DOHH2 (cell line): ENCODE measurements around the gene SIX3.

Source experiments
- H3F3A ChIP-seq: fragments of 200-600 bp; sonication (generic), shearing (Covaris generic); 2 replicates; pipeline ENCODE4 v1.6.0; 2016; ENCODE audit warnings: antibody characterized with exemption, mild to moderate bottlenecking; ENCODE audit not compliant: control insufficient read depth, insufficient read depth
- H3K27ac ChIP-seq: fragments of 200-600 bp; sonication (generic); 2 replicates; pipeline ENCODE4 v1.5.1; 2014; ENCODE audit warnings: low read depth, mild to moderate bottlenecking, low read length, moderate library complexity
- H3K27me3 ChIP-seq: fragments of 200-600 bp; sonication (generic); 2 replicates; pipeline ENCODE4 v1.6.1; 2014; ENCODE audit warnings: mild to moderate bottlenecking, low read length, mixed read lengths; ENCODE audit not compliant: control insufficient read depth
- H3K36me3 ChIP-seq: fragments of 200-600 bp; sonication (generic); 2 replicates; pipeline ENCODE4 v1.6.1; 2014; ENCODE audit warnings: mild to moderate bottlenecking, low read length, moderate library complexity, mixed read lengths; ENCODE audit not compliant: control insufficient read depth
- H3K4me1 ChIP-seq: fragments of 200-600 bp; sonication (generic); 2 replicates; pipeline ENCODE4 v1.6.1; 2014; ENCODE audit warnings: mild to moderate bottlenecking, low read length, mixed read lengths; ENCODE audit not compliant: control insufficient read depth
- H3K4me2 ChIP-seq: fragments of 200-600 bp; sonication (generic); 2 replicates; pipeline ENCODE4 v1.6.0; 2014; ENCODE audit warnings: mild to moderate bottlenecking, low read length, moderate library complexity
- H3K4me3 ChIP-seq: fragments of 200-600 bp; sonication (generic); 2 replicates; pipeline ENCODE4 v1.5.1; 2014; ENCODE audit warnings: mild to moderate bottlenecking, low read length, mixed read lengths
- H3K79me2 ChIP-seq: fragments of 200-600 bp; sonication (generic); 2 replicates; pipeline ENCODE4 v1.6.1; 2014; ENCODE audit warnings: mild to moderate bottlenecking, low read length, mixed read lengths; ENCODE audit not compliant: control insufficient read depth
- H3K9me2 ChIP-seq: fragments of 200-600 bp; sonication (generic); replicated peaks from 2 replicates; pipeline ENCODE4 v1.6.1; 2014; ENCODE audit warnings: mild to moderate bottlenecking, low read length, mixed read lengths; ENCODE audit not compliant: control insufficient read depth
- H3K9me3 ChIP-seq: fragments of 200-600 bp; sonication (generic); 2 replicates; pipeline ENCODE4 v1.6.1; 2014; ENCODE audit warnings: antibody characterized with exemption, low read length, mixed read lengths; ENCODE audit not compliant: control insufficient read depth, insufficient read depth
- H4K20me1 ChIP-seq: fragments of 200-600 bp; sonication (generic); 2 replicates; pipeline ENCODE4 v1.6.0; 2014; ENCODE audit warnings: low read depth, mild to moderate bottlenecking, antibody characterized with exemption, low read length, moderate library complexity; ENCODE audit not compliant: control insufficient read depth, insufficient read depth
- CTCF ChIP-seq: fragments of 200-600 bp; sonication (generic); IDR thresholded peaks from one replicate; pipeline ENCODE4 v1.5.1; 2014; ENCODE audit warnings: antibody characterized with exemption, mild to moderate bottlenecking, low read depth, low read length; ENCODE audit not compliant: poor library complexity, severe bottlenecking
- EZH2phosphoT487 ChIP-seq: fragments of 200-600 bp; sonication (generic); IDR thresholded peaks from 2 replicates; pipeline ENCODE4 v1.6.1; 2017; ENCODE audit warnings: borderline replicate concordance, mild to moderate bottlenecking, antibody characterized with exemption, low read length, moderate library complexity, mixed read lengths

SIX3 gene

DNA sequence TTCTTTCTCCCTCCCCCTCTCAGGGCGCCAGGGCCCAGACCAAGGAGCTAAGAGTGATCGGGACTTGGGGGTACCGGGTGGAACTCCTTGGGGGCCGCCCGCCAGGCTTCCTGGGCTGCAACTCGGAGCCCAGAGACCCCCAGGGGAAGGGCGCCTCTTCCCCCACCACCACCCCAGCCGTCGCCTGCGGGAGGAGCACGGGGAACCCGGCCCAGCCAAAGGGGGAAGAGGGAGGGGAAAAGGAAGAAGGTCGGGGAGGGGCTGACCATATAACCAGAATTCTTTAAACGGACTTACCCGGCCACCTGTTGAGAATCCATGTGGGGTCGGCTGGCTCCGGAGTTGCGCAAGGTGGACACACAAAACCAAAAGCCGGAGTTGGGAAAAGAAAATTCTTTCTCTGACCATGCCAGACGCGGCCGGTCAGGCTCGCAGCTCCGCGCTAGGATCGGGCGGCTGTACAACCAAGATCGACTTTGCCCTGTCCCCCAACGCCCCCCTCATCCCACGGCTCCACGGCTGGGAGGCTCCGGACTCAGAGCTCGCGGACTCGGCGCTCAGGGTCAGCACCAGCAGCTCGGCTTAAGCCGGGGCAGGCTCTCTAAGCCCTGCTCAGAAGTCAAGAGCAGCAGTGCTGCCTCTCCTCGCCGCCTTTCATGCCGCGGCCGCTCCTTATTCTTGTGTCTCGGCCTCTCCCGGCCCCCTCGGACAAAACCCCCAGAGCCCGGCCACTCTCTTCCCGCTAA, 6.3 kb upstream of the SIX3 start:
- Histone ChIP-seq H3K4me2 (no peak overlapping the region), H3K4me1 (no peaks in the 10 kb centered on the region), H3K27me3 (peaks cover 45% of the 10 kb centered on the region)

GRCh38 chr2:44935729-44936098, 5.8 kb upstream of the SIX3 start:
- H3K36me3 ChIP-seq: no peaks in the 10 kb centered on the region
- peaks cover 40% of the 10 kb centered on the region for H3K27me3 ChIP-seq
- no peak overlapping the region for H3K4me3 ChIP-seq
- no peaks in the 10 kb centered on the region for H4K20me1 ChIP-seq
- H3K9me2 ChIP-seq: no peaks in the 10 kb centered on the region
- no peak overlapping the region for H3K27ac ChIP-seq
- H3K4me1 ChIP-seq: no peaks in the 10 kb centered on the region
- H3K79me2 ChIP-seq: no peaks in the 10 kb centered on the region
- no peaks in the 10 kb centered on the region for H3F3A ChIP-seq
- no peaks in the 10 kb centered on the region for H3K9me3 ChIP-seq
- no peak overlapping the region for H3K4me2 ChIP-seq
- no peak for TF ChIP-seq CTCF
- no peak for TF ChIP-seq EZH2phosphoT487

More for the DNA sequence above, 6.3 kb upstream of the SIX3 start:
- H3F3A ChIP-seq: no peaks in the 10 kb centered on the region
- no peak overlapping the region for H3K4me3 ChIP-seq
- H4K20me1 ChIP-seq: no peaks in the 10 kb centered on the region
- H3K9me3 ChIP-seq: no peaks in the 10 kb centered on the region
- H3K9me2 ChIP-seq: no peaks in the 10 kb centered on the region
- H3K79me2 ChIP-seq: no peaks in the 10 kb centered on the region
- no peak overlapping the region for H3K27ac ChIP-seq
- no peaks in the 10 kb centered on the region for H3K36me3 ChIP-seq
- no peak for TF ChIP-seq EZH2phosphoT487

DNA sequence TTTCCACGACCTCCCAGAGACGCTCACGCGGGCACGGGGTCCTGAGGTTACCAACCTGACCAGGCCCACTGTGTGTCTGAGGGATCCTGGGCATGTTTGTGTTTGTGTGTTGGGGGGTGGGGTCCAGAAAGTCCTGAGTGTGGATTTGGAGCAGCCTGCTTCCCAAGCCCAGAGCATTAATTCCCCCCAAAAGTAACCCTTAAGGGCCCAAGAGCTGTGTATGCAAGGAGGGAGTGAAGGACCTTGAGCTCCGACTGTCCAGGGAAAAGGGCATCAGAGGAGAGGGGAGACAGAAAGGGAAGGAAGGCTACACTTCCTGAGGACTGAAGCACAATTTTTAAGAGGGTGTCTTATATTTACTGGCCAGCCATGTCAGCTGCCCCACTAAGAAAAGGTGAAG, 5.2 kb upstream of the SIX3 start:
- Histone ChIP-seq H3K27ac (no peak overlapping the region), H3K4me3 (no peak overlapping the region), H3K36me3 (no peaks in the 10 kb centered on the region), H3K9me3 (no peaks in the 10 kb centered on the region), H3F3A (no peaks in the 10 kb centered on the region), H3K27me3 (peaks cover 41% of the 10 kb centered on the region), H3K4me2 (no peak overlapping the region), H3K79me2 (no peaks in the 10 kb centered on the region), H4K20me1 (no peaks in the 10 kb centered on the region), H3K9me2 (no peaks in the 10 kb centered on the region), H3K4me1 (no peaks in the 10 kb centered on the region)
- TF ChIP-seq CTCF (no peak), EZH2phosphoT487 (no peak)

DNA sequence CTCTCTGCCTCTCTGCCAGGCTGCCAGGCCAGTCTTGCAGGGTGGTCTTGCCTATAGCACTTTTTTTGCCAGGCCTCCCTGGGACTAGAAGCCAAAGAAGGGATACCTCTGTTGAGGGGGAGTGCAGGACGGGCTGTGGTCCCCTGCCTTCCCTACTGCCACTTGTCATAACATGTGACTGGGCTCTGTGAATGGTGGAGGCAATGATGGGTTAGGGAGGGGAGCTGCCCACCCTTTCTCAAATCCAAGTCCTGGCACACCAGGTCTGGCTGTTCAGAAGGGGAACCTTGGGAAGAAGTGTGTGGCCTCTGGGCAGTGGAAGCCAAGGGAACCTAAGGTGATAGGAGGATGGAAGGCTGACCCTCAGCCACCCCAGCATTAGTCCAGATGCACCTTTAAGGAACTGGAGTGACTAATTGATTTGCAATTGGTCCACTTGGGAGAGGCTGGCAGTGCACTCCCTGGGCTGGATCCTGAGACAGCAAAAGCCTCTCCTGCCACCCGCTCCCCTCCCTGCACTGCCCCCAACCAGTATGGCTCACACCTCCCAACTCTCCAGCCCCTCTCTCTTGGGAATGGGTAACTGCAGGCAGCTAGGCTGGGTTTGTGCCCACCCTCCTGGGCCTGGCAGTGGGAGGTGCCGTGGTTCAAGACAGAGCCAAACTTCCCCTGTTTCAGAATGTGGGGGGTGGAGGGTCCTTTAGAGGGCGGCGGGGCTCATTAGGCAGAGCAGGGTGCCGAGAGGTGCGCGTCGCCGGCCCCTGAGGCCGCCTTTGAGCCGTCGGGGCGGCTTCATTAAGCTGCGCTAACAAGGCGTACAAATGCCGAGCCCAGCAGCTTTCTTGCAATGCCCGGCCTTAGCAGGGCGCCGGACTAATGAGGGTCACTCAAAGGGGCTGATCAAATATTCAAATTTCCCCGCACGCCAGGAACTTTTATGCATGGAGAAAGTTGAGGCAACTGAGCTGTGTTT, 4.5 kb upstream of the SIX3 start:
- Histone ChIP-seq H3K36me3 (no peaks in the 10 kb centered on the region), H3K4me2 (peak overlapping the region; percentile 34), H3K4me1 (no peaks in the 10 kb centered on the region), H3K79me2 (no peaks in the 10 kb centered on the region), H4K20me1 (no peaks in the 10 kb centered on the region), H3K9me2 (no peaks in the 10 kb centered on the region), H3F3A (no peaks in the 10 kb centered on the region), H3K27me3 (peaks cover 43% of the 10 kb centered on the region), H3K27ac (no peak overlapping the region), H3K4me3 (no peak overlapping the region; the same call in 1 of the 2 replicates), H3K9me3 (no peaks in the 10 kb centered on the region)
- TF ChIP-seq CTCF (no peak), EZH2phosphoT487 (no peak)
